Measurements from ENCODE around the gene RNU5D-1. TPM values are rescaled to one million over a fixed set of nuclear protein-coding genes. Genes with fewer than 3 reads are reported as not detected.
A peak's percentile ranks its signal among the peaks of the same experiment; 100 is the strongest.
"Not testable (repeated sequence)": the region's sequence is repeated elsewhere in the genome, so short reads cannot be mapped to it uniquely, and the experiment has no call there.

The RNU5D-1 gene
- not detected in 2 replicates for total RNA-seq (2014; rRNA removed; shearing (Covaris generic); ENCODE audit: low replicate concordance)

DNA sequence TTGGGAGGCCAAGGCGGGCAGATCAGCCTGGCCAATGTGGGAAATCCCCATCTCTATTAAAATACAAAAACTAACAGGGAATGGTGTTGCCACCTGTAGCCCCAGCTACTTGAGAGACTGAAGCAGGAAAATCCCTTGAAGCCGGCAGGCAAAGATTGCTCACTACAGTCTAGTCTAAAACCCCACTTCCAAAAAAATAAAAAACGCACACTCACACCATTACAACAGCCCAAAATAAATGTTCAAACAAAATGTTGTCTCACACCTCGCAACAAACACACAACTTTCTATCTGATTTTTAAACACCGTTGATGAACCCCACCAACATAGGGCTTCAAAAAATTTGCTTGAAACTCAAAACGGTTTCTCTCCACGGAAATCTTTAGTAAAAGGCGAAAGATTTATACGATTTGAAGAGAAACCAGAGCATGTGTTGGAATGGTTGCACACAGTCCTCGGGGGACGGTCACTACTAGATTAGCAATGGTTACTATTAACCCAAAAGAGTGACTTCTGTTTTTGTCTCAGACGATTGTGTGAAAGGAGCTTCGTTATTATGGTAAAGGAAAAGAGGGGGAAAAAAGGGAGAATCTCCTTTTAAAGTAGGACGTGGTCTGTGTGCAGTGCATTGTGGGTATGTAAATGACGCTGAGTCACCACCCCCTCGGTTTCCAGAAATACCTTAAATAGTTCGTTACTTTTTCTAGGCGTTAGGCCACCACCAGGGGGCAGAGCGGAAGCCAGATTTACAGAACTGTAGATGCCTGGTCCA is at the start of gene RNU5D-1:
RNU5D-1 (minus strand) TSS at position 430 of the 772 bp plus-strand sequence.
- peak; percentile 100 for DNase-seq (ENCODE audit: low read depth)
- in situ Hi-C loops (cut with HindIII; ENCODE audit: low pct_unique_long_range_greater_than_20kb, low sequenced_read_pairs): no loop called here

DNA sequence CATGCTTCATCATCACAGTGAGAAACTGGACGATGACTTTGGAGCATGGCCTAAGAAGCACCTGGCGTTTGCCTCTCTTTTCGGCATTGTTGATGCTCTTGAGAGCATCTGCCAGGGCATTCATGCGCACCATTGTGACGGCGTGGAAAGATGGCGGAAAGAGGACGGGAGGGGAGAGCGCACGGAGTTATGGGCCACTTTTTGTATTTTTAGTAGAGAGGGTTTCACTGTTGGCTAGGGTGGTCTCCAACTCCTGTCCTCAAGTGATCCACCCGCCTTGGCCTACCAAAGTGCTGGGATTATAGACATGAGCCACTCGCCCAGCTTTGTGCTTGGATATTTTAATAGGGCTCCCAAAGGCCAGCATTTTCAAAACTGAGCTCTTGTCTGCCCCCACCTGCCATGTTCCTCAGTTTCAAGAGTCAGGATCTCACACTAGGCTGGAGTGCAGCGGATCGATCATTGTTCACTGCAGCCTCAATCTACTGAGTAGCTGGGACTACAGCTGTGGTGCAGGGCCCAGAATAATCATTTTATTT is 49.7 kb upstream of the RNU5D-1 start:
- in situ Hi-C loops (cut with HindIII; ENCODE audit: low pct_unique_long_range_greater_than_20kb, low sequenced_read_pairs): no loop called here

DNA sequence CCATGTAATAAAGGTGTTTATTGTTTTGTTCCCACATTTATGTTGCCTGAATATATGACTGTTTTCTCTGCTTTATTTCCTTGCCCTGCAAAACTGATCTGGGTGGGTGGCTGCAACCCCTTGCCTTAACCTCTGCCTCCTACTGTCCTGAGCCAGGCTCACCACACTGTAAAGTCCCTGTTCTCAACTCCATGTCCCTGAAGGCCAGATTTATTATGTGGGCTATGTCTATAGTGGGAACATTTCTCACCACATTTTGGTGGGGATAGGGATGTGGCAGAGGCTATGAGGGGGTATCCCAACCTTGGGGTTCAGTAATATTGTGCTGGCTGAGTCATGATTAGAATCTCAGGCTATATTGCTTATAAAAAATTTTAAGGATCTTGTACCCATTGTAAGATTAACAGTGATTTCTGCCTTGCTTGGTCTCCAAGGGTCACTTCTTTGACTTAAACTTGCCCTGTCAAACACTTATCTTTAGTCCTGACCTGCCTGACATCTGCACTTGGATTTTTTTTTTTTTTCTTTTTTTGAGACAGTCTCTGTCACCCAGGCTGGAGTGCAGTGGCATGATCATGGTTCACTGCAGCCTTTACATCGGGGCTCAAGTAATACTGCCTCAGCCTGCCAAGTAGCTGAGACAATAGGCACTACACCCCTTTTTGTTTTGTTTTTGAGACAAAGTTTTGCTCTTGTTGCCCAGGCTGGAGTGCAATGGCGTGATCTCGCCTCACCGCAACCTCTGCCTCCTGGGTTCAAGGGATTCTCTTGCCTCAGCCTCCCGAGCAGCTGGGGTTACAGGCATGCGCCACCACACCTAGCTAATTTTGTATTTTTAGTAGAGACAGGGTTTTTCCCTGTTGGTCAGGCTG is 48.0 kb upstream of the RNU5D-1 start:
- in situ Hi-C loops (cut with HindIII; ENCODE audit: low pct_unique_long_range_greater_than_20kb, low sequenced_read_pairs): no loop called here
- no peak for DNase-seq (ENCODE audit: low read depth)

More for the DNA sequence above, 49.7 kb upstream of the RNU5D-1 start:
- DNase-seq (ENCODE audit: low read depth): no peak

DNA sequence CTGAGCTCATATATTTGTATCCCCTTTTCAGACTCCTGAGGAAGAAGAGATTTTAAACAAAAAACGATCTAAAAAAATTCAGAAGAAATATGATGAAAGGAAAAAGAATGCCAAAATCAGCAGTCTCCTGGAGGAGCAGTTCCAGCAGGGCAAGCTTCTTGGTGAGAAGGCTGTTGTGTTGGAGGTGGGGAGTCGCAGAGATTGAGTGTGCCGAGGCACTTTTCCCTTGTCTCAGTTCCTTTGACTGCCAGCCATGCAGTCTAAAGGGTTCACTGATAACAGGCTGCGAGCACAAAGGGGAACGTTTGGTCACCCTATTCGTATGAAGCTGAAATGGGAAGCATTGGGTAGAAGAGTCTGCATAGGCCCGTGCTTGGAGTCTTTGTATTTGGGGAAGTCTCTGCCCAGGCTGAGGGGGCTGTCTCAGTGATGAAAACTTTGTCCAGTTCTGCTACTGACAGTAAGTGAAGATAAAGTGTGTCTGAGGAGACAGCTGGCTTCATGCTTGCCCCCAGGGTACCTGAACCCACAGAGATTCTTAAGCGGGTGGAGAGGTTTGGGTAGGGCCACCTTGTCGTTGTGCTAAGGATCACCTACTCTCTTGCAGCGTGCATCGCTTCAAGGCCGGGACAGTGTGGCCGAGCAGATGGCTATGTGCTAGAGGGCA is 47.1 kb upstream of the RNU5D-1 start:
- in situ Hi-C loops (cut with HindIII; ENCODE audit: low pct_unique_long_range_greater_than_20kb, low sequenced_read_pairs): no loop called here
- DNase-seq (ENCODE audit: low read depth): no peak

DNA sequence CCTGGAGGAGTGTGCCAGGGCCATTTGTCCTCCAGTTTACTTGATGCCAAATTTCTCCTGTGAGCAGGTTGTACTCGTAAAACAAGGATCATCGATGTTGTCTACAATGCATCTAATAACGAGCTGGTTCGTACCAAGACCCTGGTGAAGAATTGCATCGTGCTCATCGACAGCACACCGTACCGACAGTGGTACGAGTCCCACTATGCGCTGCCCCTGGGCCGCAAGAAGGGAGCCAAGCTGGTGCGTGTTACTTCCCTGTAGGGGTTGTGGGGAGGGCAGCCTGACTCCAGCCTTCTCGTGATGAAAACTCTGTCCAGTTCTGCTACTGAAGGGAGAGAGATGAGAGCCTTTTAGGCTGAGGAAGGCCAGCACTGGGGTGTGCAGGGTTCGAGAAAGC is 46.6 kb upstream of the RNU5D-1 start:
- in situ Hi-C loops (cut with HindIII; ENCODE audit: low pct_unique_long_range_greater_than_20kb, low sequenced_read_pairs): no loop called here

DNA sequence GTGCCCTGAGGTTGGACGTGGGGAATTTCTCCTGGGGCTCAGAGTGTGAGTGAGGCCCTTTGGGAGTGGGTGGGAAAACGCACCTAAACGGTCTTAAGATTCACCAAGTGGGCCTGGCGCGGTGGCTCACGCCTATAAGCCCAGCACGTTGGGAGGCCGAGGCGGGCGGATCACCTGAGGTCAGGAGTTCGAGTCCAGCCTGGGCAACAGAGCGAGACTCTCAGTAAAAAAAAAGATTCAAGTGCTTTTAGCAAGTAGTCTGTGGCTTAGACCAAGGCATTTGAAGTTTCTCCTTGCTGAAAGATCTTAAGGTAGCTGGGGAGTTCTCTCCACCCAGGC is 45.7 kb upstream of the RNU5D-1 start:
- in situ Hi-C loops (cut with HindIII; ENCODE audit: low pct_unique_long_range_greater_than_20kb, low sequenced_read_pairs): no loop called here
- DNase-seq (ENCODE audit: low read depth): no peak

More for the DNA sequence above, 46.6 kb upstream of the RNU5D-1 start:
- no peak for DNase-seq (ENCODE audit: low read depth)

DNA sequence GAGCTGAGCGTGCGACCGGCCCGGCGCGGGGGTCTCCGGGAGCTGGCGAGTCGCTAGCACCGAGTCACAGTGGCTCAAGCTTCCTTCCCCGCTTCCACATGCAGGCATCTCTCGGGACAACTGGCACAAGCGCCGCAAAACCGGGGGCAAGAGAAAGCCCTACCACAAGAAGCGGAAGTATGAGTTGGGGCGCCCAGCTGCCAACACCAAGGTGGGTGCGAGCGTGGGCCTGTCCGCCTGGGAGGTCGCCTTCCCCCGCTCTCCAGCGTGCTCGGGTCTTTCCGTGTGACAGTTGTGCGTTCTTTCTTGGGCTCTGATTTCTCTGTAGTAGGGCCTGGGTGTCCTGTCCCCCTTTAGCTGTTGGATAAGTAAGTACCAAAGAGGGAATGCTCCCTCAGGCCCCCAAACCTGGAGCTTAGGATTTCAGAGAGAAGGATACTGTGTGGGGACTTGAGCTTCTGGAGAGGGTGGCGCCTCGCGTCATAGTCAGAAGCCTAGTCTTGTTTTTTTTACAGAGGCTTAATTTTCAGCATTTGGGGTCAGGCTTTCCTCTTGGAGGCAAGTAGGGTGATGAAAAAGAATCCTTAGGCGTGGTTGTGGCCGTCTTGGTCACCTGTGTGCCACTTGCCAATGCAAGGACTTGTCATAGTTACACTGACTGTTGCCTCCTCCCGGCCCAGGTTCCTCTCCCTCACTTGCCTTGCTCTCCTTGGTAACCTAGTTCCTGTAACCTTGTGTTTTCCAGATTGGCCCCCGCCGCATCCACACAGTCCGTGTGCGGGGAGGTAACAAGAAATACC is 45.2 kb upstream of the RNU5D-1 start:
- peak; percentile 34 for DNase-seq (ENCODE audit: low read depth)
- in situ Hi-C loops (cut with HindIII; ENCODE audit: low pct_unique_long_range_greater_than_20kb, low sequenced_read_pairs): no loop called here

DNA sequence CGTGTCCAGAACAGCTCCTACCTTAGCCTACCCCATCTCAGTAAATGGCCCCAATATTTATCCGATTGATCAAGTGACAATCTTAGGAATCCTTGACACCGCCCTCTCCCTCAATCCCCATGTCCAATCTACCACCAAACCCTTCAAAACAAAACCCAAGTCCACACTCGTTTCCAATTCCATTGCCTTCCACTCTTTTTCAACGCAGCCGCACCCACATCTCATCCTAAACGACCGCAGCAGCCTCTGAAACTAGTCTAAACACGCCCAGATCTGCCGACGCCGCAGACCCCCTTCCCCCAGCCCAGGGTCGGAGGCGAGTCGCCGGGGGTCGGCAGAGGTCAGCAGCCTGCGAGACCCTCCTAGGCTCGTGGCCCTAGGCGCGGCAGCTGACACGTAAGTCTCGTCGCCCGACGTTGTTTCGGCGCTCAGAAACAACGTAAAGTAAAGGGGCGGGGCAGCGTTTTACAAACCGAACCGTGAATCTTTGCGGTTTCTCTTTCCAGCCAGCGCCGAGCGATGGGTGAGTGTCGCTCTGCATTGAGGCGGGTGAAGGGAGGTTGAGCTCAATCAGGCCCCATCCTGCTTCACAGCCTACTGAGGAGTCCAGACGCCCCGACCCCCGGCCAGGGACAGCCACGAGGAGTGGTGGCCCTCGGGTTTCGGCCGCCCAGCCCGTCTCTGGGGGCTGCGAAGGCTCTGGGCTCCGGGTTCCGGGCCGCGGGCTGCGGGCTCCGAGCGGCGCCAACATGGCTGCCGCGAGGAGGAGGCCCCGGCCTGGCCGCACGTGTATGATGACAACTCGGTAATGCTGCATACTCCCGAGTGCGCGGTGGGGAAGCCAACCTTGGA is 44.3 kb upstream of the RNU5D-1 start, which contains the start of gene RPS8:
RPS8 (plus strand) TSS at position 463 of the 852 bp plus-strand sequence; CDS start at position 520, 57 bp downstream.
- in situ Hi-C loops (cut with HindIII; ENCODE audit: low pct_unique_long_range_greater_than_20kb, low sequenced_read_pairs): no loop called here
- peak; percentile 88 for DNase-seq (ENCODE audit: low read depth)

DNA sequence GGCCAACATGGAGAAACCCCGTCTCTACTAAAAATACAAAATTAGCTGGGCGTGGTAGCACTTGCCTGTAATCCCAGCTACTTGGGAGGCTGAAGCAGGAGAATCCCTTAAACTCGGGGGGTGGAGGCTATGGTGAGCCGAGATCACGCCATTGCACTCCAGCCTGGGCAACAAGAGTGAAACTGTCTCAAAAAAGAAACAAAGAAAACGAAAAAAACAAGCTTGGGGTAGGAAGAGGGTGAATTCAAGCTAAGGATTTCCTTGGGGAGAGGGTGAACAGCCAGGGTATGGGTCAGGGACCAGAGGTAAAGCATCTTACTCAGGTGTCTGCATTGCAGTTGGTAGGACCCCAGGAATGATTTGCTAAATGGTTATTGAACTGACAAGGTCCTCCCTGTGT is 35.5 kb upstream of the RNU5D-1 start:
- in situ Hi-C loops (cut with HindIII; ENCODE audit: low pct_unique_long_range_greater_than_20kb, low sequenced_read_pairs); DNase-seq (ENCODE audit: low read depth): not testable (repeated sequence)

DNA sequence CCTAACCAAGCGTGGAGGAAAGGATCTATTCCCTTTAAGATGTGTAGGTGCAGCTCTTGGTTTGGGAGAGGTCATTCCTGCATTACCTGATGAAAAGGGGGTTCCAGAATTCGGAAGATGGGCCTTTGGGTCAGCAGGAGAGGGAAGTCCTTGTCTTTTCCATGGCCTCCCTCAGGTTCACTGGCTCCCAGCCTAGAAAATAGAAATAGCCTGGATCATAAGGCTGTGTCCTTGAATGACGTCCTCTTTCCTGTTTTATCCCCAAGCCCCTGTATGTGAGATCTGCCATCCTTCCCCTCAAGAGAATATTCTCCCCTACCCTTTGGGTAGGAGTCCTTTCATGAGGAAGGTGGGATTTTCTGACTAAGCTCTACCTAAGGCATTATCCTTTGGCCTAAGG is 29.9 kb upstream of the RNU5D-1 start:
- DNase-seq (ENCODE audit: low read depth): no peak
- in situ Hi-C loops (cut with HindIII; ENCODE audit: low pct_unique_long_range_greater_than_20kb, low sequenced_read_pairs): no loop called here

DNA sequence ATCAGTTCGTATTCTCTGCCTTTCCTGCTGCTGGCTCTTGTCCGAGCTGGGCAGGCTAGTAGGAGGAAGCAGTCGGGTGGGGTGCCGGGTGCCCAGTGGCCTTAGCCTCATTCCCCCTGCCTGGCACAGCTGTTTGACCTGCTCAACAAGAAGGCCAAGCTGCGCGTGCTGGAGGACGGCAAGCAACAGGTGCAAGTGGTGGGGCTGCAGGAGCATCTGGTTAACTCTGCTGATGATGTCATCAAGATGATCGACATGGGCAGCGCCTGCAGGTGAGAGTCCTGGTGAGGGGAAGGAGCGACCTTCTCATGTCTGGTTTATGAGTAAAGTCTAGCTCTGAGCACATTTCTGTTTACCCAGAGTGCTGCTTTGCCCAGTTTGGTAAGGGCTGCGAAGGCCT is 28.1 kb upstream of the RNU5D-1 start:
- DNase-seq (ENCODE audit: low read depth): no peak
- in situ Hi-C loops (cut with HindIII; ENCODE audit: low pct_unique_long_range_greater_than_20kb, low sequenced_read_pairs): no loop called here

DNA sequence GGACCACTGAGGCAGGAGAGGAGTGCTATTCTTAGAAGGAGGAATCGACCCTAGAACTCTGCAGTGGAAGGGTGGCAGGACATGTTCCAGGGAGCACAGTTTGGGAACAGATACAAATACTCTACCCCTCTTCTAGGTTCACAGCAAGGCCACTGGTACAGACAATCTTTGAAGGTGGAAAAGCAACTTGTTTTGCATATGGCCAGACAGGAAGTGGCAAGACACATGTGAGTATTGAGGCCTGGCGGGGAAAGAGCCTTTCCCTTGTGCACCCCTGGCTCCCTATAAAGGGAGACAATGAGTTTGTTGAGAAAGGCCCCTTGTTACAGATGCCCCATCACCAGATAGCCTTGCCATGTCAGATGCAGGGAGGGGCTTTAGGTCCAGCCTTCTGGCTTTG is 26.4 kb upstream of the RNU5D-1 start:
- in situ Hi-C loops (cut with HindIII; ENCODE audit: low pct_unique_long_range_greater_than_20kb, low sequenced_read_pairs): no loop called here
- no peak for DNase-seq (ENCODE audit: low read depth)

DNA sequence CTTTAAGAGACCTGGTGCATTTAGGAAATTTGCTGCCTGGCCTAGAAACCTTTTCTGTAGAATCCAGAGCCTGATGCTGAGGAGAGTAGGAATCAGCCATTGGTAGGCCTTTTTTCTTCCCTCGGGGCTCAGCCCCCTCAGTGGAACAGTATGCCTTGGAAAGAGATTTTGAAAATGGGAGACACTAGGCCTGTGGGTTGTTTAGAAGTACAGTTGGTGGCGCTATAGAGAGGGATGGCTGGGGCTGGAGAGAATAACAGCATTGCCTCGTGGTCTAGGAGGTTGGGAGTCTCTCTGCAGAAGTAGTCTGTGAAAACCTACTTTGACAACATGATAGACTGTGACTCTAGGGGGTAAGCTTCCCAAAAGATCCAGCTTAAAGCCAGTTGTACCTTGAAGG is 16.9 kb upstream of the RNU5D-1 start:
- in situ Hi-C loops (cut with HindIII; ENCODE audit: low pct_unique_long_range_greater_than_20kb, low sequenced_read_pairs): no loop called here
- no peak for DNase-seq (ENCODE audit: low read depth)

DNA sequence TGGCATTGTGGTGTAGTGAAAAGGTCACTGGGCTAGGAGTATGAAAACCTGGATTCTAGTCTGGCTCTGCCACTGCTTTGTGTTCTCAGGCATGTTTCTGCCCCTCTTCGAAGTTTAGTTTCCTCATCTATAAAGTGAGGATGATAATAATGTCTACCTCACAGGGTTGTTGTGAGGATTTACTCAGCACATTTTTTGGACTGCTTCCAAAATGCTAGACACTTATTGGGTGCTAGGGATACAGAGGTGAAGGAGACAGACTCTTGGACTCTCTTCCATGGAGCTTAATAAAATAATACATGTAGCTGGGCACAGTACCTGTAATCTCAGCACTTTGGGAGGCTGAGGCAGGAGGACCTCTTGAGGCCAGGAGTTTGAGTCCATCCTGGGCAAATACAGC is 12.2 kb upstream of the RNU5D-1 start:
- in situ Hi-C loops (cut with HindIII; ENCODE audit: low pct_unique_long_range_greater_than_20kb, low sequenced_read_pairs): no loop called here
- no peak for DNase-seq (ENCODE audit: low read depth)

DNA sequence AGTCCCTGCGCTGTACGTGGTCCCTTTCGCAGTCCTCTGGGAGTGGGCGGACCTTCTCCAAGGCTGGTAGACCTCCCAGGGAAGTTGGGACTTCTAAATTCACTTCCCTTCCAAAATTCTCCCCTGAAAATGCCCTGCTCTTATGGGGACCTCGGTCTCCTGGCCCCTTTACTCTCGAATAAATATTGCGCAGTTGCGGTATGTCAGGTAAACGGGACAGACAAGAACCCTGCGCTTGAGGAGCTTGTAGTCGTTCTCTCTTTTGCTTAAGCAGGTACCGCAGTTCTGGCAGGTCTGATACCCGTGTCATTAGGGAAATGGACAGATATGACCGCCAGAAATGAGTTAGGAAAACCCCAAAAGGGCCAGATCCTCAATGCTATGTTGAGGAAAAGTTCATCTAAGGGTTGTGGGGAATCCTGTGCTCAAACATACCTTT is 9.2 kb upstream of the RNU5D-1 start:
- DNase-seq (ENCODE audit: low read depth): no peak
- in situ Hi-C loops (cut with HindIII; ENCODE audit: low pct_unique_long_range_greater_than_20kb, low sequenced_read_pairs): no loop called here

DNA sequence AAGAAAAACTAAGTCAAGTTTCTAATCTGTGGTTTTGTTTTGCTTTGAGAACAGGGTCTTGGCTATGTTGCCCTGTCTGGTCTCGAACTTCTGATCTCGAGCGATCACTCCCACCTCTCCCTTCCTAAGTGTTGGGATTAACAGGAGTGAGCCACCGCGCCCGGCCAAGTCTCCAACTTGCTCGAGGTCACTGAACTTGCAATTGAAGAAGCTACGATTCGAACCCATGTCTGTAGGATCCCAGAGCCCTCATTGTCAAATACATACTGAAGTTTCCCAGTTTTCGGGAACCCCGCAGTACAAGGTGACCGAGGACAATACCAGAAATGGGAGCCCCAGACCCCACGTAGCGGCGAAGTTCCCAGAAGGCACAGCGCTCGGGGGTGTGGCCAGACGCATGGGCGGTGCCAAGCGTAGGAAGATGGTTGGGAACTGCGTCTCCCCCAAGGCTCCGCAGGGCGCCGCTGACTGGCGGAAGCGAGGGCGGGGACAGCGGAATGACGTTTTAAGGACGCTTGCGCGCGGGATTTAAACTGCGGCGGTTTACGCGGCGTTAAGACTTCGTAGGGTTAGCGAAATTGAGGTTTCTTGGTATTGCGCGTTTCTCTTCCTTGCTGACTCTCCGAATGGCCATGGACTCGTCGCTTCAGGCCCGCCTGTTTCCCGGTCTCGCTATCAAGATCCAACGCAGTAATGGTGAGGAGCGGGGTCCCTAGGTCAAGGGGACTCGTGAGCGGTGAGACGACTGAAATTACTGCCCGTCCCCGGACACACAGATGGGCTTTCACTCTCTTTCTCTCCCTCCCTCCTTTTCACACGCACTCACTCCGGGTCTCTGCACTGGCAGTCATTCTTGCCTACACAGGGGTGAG is 8.6 kb upstream of the RNU5D-1 start, which contains the start of gene KIF2C:
KIF2C (plus strand) TSS at position 531 of the 872 bp plus-strand sequence; CDS start at position 627, 96 bp downstream.
- peak; percentile 93 for DNase-seq (ENCODE audit: low read depth)
- in situ Hi-C loops (cut with HindIII; ENCODE audit: low pct_unique_long_range_greater_than_20kb, low sequenced_read_pairs): no loop called here
